ENCODE measurements around the gene DMTF1.

- no peak for TF ChIP-seq CTCF (IDR thresholded peaks at IDR 0.05)
- no peak for TF ChIP-seq POLR2A (IDR thresholded peaks at IDR 0.05)
Measured at GRCh38 chr7:87147500-87147899, 4.8 kb upstream of the DMTF1 start.
